ENCODE results near the gene CSF3. TPM values are rescaled to one million over a fixed set of nuclear protein-coding genes. Genes with fewer than 3 reads are reported as not detected.

CSF3 gene
- total and polyA plus RNA-seq, 4 donors = 1.7 to 317 (median 5.4) TPM

GRCh38 chr17:40028595-40028994 is 13.4 kb downstream of the CSF3 start:
- Histone ChIP-seq H3K9me3 (ENCODE audit: control insufficient read depth in 4 of 4, insufficient read depth in 3 of 4, low read length in 3 of 4) (no peaks in the 10 kb centered on the region), H3K9ac (ENCODE audit: insufficient read depth in 1 of 2, low read length in 2 of 2) (no peak overlapping the region), H3K36me3 (ENCODE audit: control insufficient read depth in 4 of 4, insufficient read depth in 4 of 4, low read length in 4 of 4) (peaks cover 7 to 53% (median 47%) of the 10 kb centered on the region in 4 donors), H3K4me3 (no peak overlapping the region), H3K27ac (ENCODE audit: low read depth in 1 of 2, low read length in 1 of 2) (no peak overlapping the region), H3K27me3 (ENCODE audit: control insufficient read depth in 3 of 3, insufficient read depth in 3 of 3, low read length in 2 of 3) (no peaks in the 10 kb centered on the region), H3K4me1 (ENCODE audit: control insufficient read depth in 5 of 5, insufficient read depth in 5 of 5, low read length in 5 of 5) (peaks cover 0 to 12% (median 3%) of the 10 kb centered on the region in 5 donors)
- WGBS, 2 donors = 90 to 92% methylated on average over 13 of the region's 13 CpGs
- no peak for ATAC-seq (ENCODE audit: insufficient read depth, low FRiP score)
- TF ChIP-seq CTCF (IDR thresholded peaks at IDR 0.05; ENCODE audit: control extremely low read depth, extremely low read depth) = no peak
- DNase-seq = no peak

GRCh38 chr17:40031706-40032105 is 16.5 kb downstream of the CSF3 start:
- peaks cover 3 to 61% (median 55%) of the 10 kb centered on the region in 4 donors for H3K36me3 ChIP-seq (ENCODE audit: control insufficient read depth in 4 of 4, insufficient read depth in 4 of 4, low read length in 4 of 4)
- no peak for TF ChIP-seq CTCF (IDR thresholded peaks at IDR 0.05; ENCODE audit: control extremely low read depth, extremely low read depth)
- ATAC-seq (ENCODE audit: insufficient read depth, low FRiP score) = no peak
- DNase-seq = no peak
- no peak overlapping the region for H3K4me3 ChIP-seq
- no peaks in the 10 kb centered on the region for H3K9me3 ChIP-seq (ENCODE audit: control insufficient read depth in 4 of 4, insufficient read depth in 3 of 4, low read length in 3 of 4)
- no peak overlapping the region for H3K27ac ChIP-seq (ENCODE audit: low read depth in 1 of 2, low read length in 1 of 2)
- WGBS, 2 donors = 97 to 98% methylated on average over 11 of the region's 11 CpGs
- H3K4me1 ChIP-seq (ENCODE audit: control insufficient read depth in 5 of 5, insufficient read depth in 5 of 5, low read length in 5 of 5) = peaks cover 0 to 5% (median 0%) of the 10 kb centered on the region in 5 donors
- no peak overlapping the region for H3K9ac ChIP-seq (ENCODE audit: insufficient read depth in 1 of 2, low read length in 2 of 2)
- no peaks in the 10 kb centered on the region for H3K27me3 ChIP-seq (ENCODE audit: control insufficient read depth in 3 of 3, insufficient read depth in 3 of 3, low read length in 2 of 3)

- H3K4me3 ChIP-seq = no peak overlapping the region
- ATAC-seq (ENCODE audit: insufficient read depth, low FRiP score) = no peak
- H3K36me3 ChIP-seq (ENCODE audit: control insufficient read depth in 4 of 4, insufficient read depth in 4 of 4, low read length in 4 of 4) = peaks cover 3 to 59% (median 55%) of the 10 kb centered on the region in 4 donors
- no peak for DNase-seq
- H3K27me3 ChIP-seq (ENCODE audit: control insufficient read depth in 3 of 3, insufficient read depth in 3 of 3, low read length in 2 of 3) = no peaks in the 10 kb centered on the region
- no peaks in the 10 kb centered on the region for H3K9me3 ChIP-seq (ENCODE audit: control insufficient read depth in 4 of 4, insufficient read depth in 3 of 4, low read length in 3 of 4)
- no peak overlapping the region for H3K27ac ChIP-seq (ENCODE audit: low read depth in 1 of 2, low read length in 1 of 2)
- H3K4me1 ChIP-seq (ENCODE audit: control insufficient read depth in 5 of 5, insufficient read depth in 5 of 5, low read length in 5 of 5) = no peaks in the 10 kb centered on the region
- TF ChIP-seq CTCF (IDR thresholded peaks at IDR 0.05; ENCODE audit: control extremely low read depth, extremely low read depth) = no peak
- no peak overlapping the region for H3K9ac ChIP-seq (ENCODE audit: insufficient read depth in 1 of 2, low read length in 2 of 2)
- WGBS, 2 donors = 94 to 97% methylated on average over 23 of the region's 23 CpGs
Observed at GRCh38 chr17:40032322-40033320, 17.4 kb downstream of the CSF3 start.
